HG02798 (cell line): ENCODE results near the gene PRDM16.

Experiments used
- ATAC-seq: cut with Tn5 transposase; IDR thresholded peaks from one replicate; pipeline ENCODE4 v1.9.1; 2021; ENCODE audit warnings: mild to moderate bottlenecking; ENCODE audit not compliant: unreplicated experiment, poor library complexity

PRDM16 gene

DNA sequence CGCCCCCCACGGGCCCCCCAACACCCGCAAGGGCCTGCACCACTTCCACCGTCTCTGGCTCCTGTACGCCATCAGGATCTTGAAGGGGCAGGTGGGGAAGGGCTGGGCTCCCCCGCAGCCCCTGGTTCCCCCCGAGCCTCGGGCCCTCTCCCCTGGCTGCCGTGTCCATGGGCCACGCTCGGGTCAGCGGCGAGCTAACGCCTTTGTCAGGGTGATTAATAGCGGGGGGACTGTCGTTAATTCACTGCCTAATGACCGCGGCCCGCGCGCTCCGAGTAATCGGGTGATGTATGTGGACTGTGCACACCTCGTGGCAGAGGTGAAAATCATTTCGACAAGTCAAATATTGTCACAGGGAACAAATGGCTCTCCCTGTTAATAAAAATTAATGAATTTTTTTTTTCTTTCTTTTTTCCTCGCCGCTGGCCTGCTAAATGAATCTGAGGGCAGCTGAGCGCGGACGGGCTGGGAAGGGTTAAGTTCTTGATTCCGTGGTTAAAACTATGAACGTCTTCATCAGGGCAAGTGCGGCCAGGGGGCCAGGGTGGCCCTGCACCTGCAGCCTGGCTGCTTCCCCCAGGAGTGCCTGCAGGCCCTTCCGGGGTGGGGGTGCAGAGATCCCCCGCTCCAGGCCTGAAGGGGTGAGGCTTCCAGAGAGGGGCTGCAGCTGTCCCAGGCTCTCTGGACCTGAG is 100.8 kb downstream of the PRDM16 start:
- no peak for ATAC-seq

DNA sequence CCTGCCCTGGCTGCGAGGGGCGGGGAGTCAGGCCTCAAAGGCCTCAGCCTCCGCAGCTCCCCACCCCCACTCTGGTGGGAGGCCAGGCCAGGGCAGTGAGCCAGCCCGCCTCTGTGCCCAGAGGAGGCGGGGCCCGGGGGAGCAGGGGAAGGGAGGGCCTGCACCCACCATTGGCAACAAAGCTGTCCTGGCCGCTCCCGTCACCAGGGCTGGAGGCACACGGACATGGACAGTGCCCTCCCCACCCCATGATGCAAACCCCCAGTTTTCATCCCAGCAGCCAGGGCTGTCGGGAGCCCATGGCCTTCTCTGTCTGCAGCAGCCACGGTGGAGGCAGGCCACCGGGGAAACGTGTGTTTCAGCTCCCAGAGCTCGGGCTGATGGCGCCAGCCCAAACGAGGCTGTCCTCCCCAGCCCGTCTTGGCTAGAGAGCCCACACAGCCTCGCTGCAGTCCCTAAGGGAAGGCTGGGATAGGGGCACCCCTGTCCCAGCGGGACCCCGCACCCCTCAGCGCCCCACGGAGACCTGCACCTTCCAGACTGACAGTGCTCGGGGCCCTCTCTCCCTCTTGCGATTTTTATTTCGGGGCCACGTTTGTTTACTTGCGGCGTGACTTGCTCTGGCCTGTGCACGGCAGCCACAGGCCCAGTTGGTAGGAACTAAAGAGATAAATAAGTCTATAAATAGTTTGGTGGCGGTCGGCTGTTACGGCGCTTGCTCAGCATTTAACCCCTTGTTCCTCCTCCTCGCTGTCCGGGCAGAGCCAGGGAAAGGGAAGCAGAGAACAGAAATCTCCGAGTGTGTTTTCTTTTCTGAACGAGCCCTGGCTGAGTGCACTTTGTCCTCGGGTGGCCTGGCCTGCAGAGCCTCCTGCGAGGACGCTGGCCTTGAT is 101.8 kb downstream of the PRDM16 start:
- ATAC-seq = no peak

DNA sequence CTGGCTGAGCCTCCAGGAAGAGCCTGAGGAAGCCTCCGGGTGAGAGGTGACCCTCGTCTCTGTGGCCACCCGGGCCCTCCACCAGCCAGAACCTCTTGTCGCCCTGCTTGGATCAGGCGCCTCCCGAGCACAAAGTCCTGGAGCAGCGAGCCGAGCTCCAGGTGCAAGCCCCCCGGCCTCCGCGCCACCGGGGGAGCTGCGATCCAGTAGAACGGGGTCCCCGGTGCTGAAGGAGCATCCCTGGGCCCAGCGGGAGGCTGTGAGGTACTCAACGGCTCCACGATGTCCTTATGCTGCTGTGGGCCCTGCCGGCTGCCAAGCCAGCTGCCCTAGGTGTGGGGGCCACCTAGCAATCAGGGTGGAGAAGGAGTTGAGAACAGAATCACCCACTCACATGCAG is 102.8 kb downstream of the PRDM16 start:
- ATAC-seq = no peak

DNA sequence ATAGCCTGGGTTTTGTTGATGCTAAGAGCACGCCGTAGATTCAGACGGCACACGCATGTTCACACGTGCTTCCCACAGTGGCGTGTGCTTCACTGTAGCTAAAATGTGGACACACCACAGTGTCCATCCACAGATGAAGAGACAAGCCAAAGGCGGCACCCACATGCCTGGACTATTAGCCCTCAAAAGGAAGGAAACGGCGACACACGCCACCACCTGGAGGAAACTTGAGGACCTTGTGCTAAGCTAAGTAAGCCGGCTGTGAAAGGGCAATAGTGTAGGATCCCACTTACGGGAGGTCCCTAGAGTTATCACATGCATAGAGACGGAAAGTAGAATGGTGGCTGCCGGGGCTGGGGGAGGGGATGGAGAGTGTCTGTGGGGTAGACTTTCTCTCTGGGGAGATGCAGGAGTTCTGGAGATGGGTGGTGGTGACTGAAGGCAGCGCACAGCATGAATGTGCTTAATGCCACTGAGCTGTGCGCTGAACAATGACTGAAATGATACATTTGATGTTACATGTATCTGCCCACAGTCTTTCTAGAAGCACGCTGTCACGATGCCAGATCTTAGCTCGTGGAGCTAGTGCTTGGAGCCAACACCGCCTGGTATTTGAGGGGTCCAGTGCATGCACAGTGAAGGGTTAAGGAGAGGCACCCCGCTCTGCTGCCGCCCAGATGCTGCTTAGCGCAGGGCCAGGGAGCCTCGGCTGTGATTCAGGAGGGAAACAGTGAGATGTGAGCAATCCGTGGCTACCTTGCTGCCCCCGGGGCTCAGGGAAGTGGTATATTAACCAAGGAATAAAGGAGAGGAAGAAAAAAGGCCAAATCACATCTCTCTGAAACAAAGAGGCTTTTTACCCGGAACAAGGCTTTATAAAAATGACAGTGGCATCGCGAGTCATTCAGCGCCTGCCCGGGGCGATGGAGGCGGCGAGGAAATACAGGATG is 103.7 kb downstream of the PRDM16 start:
- no peak for ATAC-seq

DNA sequence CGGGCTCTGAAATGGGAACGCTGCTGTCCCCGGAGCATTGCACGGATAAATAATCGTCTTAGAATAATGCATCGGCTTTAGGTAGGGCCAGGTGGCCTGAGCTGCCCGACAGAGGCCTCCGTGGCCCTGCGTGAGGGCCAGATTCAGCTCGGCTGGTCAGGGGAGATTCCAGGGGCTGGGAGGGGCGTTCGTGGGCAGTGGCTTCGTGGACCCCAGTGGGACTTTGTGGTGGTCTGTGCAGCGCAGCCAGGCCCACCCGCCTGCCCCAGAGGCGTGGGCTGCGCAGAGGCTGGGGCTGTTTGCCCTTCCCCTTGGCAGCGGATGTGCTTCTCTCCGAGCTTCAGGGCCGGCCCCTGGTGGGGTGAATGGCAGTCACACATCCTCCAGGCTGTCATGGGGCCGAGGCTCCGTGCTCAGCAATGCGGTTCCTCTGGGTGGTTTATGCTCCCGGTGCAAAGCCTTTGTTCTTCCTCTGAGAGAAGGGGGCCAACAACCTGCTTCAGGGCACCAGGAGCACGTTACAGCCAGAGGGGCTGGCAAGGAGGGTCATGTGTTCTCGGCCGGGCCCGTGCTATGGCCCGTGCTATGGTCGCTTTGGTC is 104.5 kb downstream of the PRDM16 start:
- ATAC-seq = no peak

- ATAC-seq = no peak
Observed at GRCh38 chr1:3174487-3175247, 105.7 kb downstream of the PRDM16 start.

GRCh38 chr1:3175486-3175885 is 106.5 kb downstream of the PRDM16 start:
- no peak for ATAC-seq

DNA sequence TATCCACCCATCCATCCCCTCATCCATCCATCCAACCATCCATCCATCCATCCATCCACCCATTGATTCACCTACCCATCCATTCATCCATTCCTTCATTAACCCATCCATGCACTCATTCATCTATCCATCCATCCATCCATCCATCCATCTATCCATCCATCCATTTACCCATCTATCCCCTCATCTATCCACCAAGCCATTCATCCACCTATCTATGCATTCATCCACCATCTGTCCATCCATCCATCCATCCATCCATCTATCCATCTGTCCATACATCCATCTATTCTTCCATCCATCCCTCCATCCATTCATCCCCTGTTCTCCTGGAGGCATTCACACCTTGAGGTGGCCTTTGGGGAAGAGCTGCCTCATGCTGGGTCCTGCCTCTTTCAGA is 107.0 kb downstream of the PRDM16 start:
- ATAC-seq = no peak

DNA sequence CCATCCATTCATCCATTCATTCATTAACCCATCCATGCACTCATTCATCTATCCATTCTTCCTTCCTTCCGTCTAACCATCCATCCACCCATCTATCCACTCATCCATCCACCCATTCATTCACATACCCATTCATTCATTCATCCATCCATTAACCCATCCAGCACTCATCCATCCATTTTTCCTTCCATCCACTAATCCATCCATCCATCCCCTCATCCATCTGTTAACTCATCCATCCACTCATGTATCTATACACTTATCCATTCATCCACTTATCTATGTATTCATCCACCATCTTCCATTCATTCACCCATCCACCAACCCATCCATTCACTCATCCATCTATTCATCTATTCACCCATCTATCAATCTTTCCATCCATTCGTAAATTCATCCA is 107.8 kb downstream of the PRDM16 start:
- ATAC-seq = no peak

DNA sequence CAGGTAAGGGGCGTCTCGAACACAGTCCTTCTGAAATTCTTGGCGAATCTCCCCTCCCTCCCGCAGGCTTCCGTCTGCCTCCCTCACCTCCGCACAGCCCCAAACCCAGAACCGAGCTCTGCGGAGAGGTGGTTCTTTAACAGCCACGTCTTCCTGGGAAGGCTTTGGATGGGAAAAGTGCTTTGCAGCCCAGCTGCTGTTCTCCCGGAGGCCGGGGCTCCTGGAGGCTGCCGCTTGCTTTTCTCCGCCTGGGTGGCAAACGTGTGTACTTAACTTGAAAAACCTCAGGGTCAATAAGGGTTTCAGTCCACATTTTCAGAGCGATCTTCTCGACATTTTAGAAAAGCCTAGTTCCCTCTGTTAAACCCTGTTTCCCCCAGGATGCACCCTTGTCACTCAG is 109.3 kb downstream of the PRDM16 start:
- ATAC-seq = no peak

DNA sequence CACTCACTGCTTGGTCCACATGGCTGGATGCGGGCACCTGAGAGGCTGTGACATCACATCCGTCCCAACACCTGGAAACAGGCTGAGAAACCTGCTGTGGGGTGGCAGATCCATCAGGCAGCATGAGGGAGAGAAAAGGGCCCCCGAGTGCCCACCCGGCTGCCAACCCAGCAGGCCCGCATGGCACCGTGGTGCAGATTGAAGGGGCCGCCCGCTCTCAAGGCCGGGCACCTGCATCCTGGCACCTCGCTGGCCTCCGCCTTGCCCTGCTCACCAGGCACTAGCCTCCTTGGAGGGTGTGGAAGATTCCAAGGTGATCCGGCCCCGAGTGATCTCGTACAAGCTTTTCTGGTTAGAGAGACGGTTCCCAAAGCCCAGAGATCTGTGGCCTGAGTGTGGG is 110.5 kb downstream of the PRDM16 start:
- no peak for ATAC-seq

DNA sequence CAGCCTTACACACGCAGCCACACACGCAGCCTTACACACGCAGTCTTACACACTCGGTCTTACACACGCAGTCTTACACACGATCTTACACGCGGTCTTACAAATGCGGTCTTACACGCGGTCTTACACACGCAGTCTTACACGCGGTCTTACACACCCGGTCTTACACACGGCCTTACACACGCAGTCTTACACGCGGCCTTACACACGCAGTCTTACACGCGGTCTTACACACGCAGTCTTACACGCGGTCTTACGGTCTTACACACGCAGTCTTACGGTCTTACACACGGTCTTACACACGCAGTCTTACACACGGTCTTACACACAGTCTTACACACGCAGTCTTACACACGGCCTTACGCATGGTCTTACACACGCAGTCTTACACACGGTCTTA is 111.9 kb downstream of the PRDM16 start:
- ATAC-seq = no peak

GRCh38 chr1:3181956-3182355 is 113.0 kb downstream of the PRDM16 start:
- no peak for ATAC-seq

DNA sequence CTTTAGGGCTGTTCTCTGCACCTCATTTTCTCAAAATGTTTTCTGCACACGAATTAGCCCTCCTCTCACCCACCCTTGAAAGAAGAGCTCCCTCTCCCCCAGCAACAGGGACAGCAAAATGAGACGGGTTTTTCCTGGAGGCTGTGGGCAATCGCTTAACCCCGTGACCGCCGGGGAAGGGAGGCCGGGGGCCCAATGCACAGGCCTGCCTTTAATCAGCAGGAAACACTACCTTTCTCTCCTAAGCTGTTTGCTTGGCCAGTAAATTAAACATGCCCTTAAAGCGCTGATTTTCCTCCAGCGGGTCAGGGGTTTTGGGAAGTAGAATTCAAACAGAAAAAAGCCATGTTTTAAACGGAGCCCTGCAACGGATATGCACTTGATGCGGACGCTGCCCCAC is 114.4 kb downstream of the PRDM16 start:
- no peak for ATAC-seq

DNA sequence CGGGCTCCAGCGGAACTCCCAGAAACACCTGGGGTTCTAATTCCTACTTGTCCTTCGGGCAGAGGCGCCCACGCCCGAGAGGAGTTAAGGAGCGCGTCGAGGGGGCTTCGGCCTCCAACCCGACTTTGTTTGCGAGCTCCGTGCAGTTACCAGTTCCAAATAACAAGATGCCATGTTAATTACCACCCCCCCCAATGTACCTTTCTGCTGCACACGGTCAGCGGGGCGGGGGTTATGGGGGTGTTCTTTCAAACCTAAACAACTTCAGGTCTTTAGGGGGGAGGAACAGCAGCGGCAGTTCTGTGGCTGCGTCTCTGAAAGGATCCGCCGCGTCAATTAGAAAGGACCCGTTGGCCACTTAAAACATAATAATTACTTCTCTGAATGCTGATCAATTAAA is 114.8 kb downstream of the PRDM16 start:
- no peak for ATAC-seq

DNA sequence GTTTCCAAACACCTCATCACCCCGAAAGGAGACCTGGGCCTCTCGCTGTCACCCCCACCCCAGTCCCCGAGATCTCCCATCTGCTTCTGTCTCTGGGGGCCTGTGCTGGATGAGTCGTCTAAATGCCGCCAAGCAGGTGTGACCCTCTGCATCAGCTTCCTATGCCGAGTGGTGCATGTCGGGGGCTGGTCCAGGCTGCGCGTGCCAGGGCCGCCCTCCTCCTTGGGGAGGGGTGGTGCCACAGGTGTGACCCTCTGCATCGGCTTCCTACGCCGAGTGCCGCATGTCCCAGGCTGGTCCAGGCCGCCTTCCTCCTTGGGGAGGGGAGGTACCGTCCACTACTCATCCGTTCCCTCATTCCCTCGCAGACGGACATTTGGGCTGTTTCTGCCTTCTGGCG is 115.7 kb downstream of the PRDM16 start:
- no peak for ATAC-seq

- no peak for ATAC-seq
Observed at GRCh38 chr1:3185896-3186525, 117.0 kb downstream of the PRDM16 start.

DNA sequence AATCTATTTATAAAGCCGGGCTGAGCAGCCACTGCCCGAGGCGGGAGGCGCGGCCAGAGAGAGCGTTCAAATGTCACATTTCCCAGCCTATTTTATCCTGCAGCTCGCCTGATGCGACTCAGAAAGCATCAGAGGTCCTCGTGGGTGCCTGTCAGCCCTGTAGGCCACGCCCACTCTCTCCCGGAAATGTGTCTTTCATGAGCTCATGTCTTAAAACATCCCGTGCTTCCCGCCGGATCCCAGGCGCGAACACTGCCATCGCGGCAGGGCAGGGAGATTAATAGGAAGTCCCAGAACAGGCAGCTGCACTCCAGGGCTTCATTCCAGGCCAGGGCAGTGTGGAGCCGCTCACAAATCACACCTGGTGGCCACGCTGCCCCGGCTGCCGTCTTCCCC is 117.5 kb downstream of the PRDM16 start:
- ATAC-seq = no peak
